HFF-Myc (cell line): ENCODE results near the gene HLA-DOB.

Source experiments
- DNase-seq: peaks from one replicate; pipeline ENCODE4 v3.0.0-alpha.2; 2011; ENCODE audit warnings: low read depth; ENCODE audit errors: extremely low read depth
- H3K4me3 ChIP-seq: replicated peaks from 2 replicates; pipeline ENCODE4 v1.5.1; 2011; ENCODE audit warnings: low read depth, mild to moderate bottlenecking, control low read depth, low read length
- CTCF ChIP-seq: IDR thresholded peaks from 2 replicates; pipeline ENCODE4 v1.5.1; 2012; ENCODE audit warnings: mild to moderate bottlenecking, low read depth, low read length, control low read depth; ENCODE audit errors: missing control alignments

Gene HLA-DOB

DNA sequence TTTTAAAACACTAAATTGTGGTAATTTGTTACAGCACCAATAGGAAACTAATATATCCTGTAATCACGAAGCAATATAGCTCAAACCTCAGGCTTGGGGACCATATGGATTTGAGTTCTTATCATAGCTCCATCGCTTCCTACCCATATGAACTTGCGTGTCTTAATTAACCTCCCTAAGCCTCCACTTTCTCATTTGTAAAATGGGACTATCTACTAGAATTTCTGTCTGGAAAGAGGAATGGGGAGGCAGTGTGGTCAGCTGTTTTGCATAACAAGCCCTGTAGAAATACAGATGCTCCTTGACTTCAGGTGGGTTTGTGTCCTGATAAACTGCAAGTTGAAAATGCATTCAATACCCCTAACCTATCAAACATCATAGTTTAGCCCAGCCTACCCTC lies 17.1 kb downstream of the HLA-DOB start:
- TF ChIP-seq CTCF = no peak
- DNase-seq = no peak

DNA sequence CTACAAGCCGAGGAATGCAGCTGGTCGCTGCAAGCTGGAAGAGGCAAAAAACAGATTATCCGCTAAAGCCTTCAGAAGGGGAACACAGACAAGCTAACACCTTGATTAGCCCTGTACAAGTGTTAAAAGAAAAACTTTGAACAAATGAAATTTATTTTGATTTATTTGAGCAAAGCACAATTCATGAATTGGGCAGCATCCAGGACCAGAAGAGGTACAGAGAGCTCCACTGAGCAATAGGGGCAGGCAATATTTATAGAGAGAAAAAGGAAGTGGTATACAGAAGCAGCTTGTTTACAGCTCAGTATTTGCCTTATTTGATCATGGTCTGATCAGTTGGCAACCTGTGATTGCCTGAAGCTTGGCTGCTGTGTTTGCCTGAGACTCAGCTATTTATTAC lies 17.6 kb downstream of the HLA-DOB start:
- DNase-seq = no peak
- no peak for TF ChIP-seq CTCF
- no peak overlapping the region for H3K4me3 ChIP-seq

More for the DNA sequence above, 17.1 kb downstream of the HLA-DOB start:
- no peak overlapping the region for H3K4me3 ChIP-seq

DNA sequence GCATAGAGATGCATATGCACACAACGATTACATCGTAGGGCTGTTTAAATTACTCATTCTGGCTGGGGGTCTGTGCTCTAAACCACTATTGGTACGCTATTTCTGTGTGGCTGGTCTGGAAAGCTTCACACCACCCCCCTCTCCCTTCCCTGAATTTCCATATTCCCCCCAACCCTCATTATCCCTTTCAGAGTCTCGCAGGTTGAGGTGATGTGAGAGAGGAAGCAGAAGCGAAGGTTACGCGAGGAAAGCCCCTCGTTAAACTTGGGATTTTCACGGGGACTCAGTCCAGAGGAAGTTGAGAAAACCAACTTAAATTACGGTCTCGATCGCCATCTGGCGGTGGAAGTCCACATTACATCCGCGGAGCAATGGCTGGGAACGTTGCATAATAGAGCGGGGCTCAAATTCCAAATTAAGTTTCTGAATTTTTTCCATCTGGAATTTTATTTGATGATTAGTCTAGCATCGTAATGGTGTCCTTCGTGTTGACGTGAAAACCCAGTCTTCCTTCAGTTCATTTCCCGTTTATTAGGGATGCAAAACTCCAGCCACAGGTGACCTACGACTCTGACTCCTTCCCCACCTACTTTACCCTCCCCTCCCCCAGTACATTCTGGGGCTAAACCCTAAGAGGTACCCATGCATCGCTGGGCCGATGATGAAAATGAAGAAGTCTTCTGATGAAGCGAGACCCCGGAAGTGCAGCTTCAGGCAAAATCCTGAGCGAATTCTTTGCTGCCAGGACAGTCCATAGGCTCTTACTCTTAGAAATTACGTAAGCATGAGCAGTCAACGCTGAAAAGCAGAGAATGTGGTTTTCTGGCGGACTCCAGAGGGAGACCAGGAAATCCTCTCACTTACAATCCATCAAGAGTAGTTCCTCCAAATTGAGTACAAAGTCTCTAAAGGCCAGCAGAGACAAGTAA lies 19.7 kb downstream of the HLA-DOB start:
- peak; percentile 74 for TF ChIP-seq CTCF
- no peak overlapping the region for H3K4me3 ChIP-seq
- DNase-seq = no peak

GRCh38 chr6:32794510-32794909 lies 22.3 kb downstream of the HLA-DOB start:
- DNase-seq = no peak
- no peak overlapping the region for H3K4me3 ChIP-seq
- TF ChIP-seq CTCF = no peak

- no peak overlapping the region for H3K4me3 ChIP-seq
- DNase-seq = no peak
- no peak for TF ChIP-seq CTCF
These were observed 23.8 kb downstream of the HLA-DOB start for GRCh38 chr6:32792901-32793435.

- no peak for TF ChIP-seq CTCF
- H3K4me3 ChIP-seq = no peak overlapping the region
- DNase-seq = no peak
These were observed 26.5 kb downstream of the HLA-DOB start for GRCh38 chr6:32790306-32790705.
